HG03064 (cell line): ENCODE measurements around the gene TEX35.

Experiments
- ATAC-seq: cut with Tn5 transposase; IDR thresholded peaks from one replicate; pipeline ENCODE4 v1.9.1; 2021; ENCODE audit warnings: low read depth; ENCODE audit not compliant: unreplicated experiment

Gene TEX35

DNA sequence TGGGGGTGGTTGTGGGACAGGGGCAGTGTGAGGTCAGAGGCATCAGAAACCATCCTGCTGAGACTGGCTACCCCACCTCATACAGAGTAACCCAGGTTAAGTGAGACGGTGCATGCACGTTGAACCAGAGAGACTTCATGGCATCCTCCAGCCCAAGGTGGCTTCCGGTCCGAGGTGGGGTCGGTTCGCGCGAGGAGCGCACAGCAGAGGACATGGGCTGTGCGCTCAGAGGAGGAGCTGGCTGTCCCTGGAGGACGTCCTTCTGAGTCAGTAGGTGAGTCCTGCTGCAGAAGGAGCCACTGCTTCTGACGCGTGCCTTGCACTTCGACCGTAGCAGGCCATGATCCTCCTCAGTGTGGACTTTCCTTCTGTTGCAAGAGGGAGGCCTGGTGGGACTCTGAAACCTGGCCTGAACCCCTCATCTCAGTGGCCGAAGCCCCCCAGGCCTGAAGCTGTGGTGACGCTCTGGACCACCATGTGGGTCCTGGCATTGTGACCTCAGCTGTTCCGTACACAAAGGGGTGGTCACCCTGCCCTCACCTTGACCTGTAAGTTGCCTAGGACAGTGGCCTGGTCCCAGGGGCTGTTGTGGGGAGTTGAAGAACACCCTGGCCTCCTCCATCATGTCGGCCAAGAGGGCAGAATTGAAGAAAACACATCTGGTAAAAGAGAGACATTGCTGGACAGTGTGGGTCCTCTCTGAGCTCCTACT is at the start of gene TEX35:
Gene TEX35, plus strand, starts transcription at position 544 of the 712 bp plus-strand sequence. Its CDS starts 80 bp downstream, at position 624.
- no peak for ATAC-seq

DNA sequence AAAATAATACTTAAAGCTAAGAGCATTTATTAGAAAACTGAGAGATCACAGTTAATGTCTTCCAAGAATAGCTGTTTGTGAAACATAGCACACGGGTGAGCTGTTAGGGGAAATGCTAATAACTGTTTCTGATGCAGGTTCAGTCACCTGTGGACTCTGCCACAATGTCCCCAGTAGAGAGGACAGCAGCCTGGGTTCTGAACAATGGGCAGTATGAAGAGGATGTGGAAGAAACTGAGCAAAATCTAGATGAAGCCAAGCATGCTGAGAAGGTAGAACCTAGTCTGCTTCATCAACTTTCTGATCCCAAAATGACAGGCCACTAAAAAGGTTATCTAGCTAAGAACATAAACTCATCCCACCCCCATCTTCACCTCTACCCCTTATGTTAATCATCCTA is 48.8 kb upstream of the TEX35 start:
- ATAC-seq, result no peak

DNA sequence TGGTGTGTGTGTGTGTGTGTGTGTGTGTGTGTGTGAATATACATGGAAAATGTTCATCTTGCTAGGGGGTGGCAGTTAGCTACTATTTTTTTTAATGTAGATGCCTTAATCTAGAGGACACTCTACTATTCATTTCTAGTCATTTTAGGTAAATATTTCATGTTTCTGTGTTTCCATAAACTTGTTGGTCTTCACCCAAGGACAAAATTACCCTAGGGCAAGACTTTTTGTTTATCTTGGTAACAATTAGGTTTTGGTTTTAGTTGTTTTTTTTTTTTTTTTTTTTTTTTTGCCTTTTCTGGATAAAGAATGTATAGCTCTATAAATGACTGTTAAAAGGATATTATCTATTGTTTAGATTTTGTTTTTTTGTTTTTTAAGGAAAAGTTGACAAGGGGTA is 48.3 kb upstream of the TEX35 start:
- ATAC-seq, result no peak

DNA sequence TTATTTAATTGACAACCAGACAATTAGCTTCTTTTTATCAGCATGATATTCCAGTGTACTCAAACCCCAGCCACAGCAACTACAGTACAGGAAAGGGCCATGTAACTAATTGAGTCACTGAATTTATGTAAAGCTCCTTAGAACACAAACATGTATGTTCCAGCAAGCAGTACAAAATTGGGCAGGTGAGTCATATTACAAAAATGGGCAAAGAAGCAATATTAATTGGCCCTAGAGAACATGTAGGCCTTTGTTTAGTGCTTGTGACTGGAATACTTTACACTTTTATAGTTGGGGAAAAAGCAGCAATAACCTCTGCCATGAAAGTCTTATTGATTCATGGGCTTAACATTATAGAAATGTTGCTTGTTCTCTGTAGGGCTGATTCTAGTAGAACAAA is 47.9 kb upstream of the TEX35 start:
- no peak for ATAC-seq

DNA sequence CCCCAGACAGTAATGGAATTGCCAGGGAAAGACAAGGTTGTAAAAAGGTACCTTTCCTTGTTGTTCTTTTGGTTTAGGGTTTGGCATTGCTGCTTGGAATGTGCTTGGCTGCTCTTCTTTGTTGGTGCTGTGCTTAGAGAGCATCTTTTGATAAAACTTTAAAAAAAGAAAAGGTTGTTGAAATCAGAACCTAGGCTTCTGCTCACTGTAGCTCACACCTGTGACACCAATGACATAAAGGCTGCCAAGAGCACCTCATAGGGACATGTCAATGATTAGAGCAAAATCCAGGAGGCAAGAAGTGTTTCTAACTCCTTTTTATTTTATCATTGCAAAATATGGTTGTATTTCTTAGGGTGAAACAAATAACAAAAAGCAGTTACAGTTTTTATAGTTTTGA is 45.1 kb upstream of the TEX35 start:
- ATAC-seq, result no peak

DNA sequence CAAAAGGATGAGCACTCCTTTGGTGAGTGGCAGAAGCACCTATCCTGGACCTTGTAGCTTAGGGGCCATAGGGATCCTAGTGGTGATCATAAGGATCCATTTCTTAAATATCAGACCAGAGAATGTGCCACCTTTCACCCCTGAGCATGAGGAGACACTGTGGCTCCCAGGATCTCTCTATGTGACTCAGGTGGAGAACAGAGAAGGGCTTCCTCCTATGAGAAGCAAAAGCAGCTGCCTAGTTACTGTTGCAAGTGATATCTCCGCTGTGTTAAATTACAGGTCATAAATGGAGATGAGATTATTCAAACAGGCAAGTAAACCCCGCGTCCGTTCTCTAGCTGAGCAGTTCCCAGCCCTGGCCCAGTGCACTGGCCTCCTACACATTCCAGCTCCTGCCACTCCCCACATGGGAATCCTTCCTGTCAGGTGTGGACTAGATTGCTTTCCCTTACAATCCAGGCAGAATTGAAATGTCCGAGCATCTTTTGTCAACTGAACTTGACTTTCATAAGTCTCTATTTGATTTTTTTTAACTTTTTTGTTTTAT is 42.4 kb upstream of the TEX35 start:
- no peak for ATAC-seq

DNA sequence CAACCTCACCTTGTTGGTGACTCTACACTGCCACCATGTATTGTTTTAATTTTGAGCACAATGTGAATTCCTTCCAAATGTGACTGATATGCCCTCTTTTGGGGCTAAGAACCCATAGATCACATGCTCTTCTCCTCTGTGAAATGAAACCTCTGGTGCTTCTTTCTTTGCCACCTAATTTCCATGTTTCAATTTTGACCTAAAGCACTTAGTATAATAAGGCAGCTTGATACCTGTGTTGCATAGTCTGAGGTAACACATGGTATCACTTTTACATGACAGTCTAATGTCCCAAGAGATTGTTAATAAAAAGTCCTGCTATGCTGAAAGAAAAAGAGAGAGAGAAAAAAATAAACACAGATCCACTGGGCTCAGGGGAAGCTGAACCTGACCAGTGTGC is 40.4 kb upstream of the TEX35 start:
- ATAC-seq, result no peak

DNA sequence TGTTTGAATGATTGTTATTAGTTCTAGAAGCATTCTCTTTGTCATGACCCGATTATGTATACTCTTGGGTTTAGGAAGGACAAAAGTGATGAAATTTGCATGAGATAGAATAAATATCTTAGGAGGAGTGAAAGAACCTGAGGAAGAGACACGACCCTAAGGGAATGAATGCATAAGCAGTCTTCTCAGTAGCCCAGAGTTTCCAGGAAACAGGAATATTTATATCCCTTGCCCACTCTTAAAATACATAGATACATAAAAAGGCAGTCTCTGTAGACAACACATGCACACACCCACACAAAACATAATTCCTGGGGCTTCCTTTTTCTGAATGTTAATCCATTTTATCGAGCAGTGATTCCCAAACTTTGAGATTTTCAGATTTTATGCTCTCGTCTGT is 35.5 kb upstream of the TEX35 start:
- ATAC-seq, result no peak

DNA sequence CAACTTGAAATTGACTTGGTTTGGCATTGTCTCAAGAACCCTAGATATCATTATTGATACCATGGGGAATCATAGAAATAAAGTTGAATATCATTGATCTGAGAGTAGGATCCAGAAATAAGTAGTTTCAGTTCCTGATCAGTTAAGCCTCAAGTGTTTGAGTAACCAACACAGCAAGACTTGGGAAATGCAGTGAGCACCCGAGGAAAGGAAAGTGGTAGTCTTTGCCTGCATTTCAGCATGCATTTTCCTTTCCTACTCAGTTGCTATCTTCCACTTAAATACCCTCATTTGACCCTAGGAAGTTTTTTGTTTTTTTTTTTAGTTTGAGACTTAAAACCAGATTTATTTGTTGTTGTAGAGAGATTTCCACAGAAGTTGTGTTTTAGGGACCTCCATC is 35.1 kb upstream of the TEX35 start:
- no peak for ATAC-seq

DNA sequence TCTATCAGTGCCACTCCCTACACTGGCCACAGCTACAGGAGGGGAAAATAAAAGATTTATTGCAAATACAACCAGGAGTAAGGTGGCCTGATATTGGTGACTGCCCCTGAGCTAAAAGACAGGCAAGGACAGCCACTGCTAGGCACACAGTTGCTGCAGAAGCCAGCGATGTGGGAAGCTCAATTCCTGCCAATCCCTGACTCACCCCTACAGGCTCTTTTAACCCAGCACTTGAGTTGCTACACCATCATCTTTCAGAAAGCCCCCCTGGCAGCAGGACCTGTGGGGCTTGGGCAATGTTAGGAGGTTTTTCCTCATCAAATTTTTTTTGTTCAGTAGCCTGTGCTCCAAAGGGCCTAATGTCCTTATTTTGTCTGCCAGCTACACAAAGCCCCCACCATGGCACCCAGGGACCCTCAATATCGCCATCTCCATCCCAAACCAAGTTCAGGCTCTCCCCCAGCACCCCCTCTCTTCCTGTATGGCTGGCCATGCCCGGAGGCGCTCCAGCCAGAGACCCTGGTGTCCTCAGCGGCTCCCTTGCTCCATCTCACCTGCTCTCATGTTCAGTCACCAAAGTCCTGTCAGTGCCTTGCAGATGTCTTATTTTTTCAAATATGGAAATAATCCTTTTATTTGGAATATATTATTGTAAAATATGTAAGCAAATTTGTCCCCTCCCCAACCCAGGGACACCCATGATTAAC is 29.5 kb upstream of the TEX35 start:
- no peak for ATAC-seq

DNA sequence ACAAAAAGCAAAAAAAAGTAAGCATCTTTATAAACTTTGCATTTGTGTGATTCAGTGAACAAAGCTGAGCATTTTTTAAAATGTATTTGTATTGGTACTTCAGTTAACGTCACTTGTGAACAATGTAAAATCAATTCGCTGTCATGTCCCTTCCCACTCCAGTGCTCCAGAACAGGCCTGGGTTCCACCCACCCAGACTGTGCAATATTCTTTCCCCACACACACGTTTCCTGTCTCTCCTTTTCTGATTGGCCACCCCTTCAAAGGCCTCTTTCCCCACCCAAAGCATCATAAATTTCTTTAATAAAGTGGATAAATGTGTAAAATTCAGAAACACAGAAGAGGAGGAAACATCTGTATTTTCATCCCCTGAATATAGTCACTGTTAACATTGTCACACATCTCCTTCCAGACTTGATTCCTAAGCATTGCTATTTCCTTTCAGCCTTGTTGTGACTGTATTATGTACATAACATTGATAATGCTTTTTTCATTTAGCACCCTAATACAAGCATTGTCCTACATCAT is 28.1 kb upstream of the TEX35 start:
- ATAC-seq, result no peak

DNA sequence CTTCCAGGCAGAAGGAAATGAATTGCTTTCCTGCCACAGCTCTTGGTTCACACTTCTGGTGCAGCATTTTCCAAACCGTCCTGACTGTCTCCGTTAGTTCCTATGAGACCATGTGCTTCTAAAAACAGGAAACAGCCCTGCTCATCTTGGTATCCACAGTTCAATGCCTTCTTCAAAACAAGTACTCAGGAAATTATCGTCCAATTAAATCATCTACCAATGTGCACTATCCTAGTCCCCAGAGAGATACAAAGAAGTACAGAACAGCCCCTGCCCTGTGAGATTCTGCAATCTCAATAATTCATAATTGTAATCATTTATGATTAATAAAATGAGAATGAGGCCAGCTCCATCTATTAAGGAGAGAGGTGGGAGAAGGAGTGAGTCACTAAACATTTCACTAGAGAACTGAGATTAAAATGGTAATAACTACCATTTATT is 27.3 kb upstream of the TEX35 start:
- ATAC-seq, result no peak

DNA sequence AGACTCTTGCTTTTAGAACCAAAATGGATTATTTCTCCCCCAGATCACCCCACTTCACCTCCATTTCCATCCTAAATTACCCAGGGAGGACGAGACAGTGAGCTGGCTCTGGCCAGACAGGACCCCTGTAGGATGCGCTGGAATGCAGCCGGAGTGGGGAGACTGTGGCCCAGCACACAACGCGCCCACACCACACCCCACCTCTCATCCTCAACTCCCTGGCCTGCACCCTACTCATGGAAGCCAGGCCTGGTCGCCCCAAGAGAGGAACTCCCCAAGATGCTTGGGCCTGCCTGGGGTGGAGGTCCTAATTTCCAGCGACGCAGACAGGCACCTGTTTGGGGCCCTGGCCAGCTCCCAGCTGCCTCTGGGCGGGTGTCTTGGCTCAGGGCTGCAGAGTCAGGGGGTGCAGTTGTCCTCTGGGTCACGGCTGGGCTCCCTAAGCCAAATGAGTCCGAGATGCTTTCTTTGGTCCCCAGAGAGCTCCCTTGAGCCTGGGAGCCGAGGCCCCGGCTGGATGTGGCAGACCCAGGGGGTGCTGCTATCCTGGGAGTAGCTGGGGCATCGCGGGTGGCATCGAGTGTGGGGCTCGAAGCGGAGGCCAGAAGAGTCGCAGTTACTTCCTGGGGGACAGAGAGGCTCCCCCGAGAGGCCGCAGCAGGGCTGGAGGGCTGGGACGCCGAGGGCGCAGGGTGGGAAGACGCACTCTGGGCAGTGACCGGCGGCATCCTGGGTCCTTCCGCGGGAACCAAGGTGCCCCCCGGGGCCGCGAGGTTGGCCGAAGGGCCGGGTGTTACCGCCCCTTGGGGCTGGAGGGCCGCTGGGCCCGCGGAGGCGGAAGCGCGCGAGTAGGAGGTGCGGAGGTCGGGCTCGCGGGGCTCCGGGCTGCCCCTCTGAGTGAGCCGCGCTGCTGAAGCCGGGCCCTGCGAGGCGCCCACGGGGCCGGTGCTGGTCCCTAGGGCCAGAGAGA is 26.5 kb upstream of the TEX35 start:
- ATAC-seq, result no peak

DNA sequence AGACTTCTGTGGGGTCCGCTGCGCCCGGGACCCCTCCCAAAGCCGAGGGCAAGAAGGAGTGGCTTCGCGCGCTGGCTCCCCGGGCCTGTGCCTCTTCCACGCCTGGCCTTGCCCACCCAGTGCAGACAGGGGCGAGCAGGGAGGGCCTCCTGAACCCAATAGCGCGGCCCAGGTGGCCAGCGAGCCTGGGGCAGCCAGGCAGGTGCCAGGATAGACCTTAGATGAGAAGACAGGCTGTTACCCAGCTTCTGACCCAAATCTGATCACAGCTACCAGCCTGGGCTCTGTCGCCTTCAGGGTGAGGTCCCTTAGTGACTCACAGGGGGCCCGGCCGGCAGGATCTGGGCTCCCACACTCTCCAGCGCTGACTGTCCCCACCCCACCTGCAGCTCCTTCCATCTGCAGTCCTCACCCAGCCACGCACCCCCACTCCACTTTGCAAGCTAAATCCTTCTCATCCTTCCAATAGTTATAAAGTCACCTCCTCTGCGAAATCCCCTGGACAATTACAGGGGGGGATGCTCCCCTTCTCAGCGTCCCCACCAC is 25.8 kb upstream of the TEX35 start:
- no peak for ATAC-seq

DNA sequence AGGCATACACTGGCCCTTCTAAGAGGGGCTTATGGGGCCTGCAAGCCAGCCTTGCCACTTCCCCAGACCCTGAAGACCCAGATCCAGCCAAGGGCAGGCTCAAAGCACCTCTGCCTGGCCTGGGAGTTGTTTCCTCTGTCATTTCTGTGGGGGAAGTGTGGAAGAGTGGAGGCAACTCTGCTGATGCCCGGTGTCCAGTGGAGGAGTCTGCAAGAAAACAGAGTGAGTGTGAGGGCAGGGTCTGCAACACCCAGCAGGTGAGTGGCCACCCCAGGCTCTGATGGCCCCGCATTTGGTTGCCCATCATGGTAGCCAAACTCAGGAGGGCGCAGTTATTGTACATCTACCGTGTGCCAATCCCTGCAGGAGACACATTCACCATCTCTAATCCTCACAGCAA is 24.5 kb upstream of the TEX35 start:
- no peak for ATAC-seq

DNA sequence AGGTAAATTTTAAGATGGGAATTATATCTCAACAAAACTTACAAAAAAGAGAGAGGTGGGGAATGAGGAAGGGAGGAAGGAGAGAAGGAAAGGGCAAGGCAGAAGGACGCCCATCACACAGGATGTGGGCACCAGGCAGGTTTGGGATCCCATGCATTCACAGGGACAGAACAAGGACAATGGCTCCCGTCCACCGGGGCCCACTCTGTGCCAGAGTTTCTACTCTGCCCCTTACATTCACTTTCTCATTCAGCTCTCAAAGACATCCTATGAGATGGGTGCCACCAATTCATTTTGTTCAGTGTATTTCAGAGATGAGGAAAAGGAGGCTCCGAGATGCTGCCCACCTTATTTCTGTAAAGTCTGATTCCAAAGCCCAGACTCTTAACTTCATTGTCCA is 23.5 kb upstream of the TEX35 start:
- no peak for ATAC-seq

DNA sequence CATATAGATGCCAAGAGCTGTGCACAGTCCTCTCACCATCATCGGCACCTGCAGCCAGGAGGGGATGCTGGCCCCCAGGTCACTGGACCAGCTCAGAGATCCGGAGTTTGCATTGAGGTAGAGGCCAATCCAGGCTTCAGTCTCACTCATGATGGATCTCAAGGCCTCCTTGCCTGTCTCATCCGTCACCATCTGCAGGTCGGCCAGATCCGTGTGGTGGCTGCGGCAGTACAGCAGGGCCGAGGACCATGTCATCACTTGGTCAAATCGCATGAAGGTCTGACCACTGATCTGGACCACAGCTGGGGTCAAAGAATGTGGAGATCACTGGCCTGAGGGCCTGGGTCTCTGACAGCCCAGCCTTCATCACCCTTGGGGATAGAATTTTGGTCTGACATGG is 22.8 kb upstream of the TEX35 start:
- ATAC-seq, result no peak

DNA sequence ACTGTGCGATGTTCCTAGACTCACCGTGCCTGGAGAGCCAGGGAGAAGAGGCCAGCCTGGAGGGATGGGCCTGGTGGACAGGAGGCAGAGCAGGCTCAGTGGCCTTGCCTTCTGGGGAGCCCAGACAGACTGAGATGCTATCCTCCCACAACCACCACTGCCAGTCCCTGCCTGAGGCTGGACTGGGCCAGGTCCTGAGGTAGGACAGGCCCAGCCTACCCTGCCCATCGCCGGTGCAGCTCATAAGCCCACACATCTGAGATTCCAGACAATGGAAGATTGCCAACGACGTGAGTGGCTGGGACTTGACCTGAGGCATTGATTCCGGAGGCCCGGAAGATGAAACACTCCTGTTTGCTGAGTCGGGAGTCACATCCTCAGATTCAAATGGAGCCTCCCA is 21.9 kb upstream of the TEX35 start:
- ATAC-seq, result no peak

DNA sequence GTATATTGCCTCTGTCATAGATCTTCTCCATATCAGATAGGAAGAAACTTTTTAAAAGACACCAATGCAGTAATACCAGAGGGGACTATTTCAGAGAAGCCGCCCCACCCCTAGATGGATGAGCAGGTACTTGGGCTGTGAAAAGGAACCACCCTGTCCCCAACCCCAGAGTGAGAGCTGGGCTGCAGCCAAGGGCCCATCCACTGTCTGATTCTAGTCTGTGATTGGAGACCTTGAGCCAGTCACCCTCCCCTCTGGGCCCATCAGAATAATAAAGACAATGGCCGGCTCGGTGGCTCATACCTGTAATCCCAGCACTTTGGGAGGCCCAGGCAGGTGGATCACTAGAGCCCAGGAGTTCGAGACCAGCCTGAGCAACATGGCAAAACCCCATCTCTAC is 21.2 kb upstream of the TEX35 start:
- ATAC-seq, result no peak

DNA sequence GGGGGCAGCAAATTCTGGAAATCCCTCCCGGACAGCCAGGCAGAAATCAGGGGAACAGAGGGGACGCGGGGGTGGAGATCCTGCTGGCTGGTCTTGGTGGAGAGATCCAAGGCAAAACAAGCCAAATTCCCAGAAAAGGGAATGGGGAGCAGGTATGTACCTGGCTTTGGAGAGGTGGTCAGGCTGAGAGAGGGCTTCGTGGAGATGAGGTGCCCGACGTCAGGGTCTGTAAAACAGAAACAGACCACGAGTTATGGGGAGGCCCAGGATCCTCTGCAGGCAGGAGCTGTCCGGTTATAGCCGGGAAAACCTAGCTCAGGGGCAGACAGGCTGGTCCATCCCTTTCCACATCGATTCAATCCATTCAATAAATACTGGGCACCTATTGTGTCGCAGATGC is 20.6 kb upstream of the TEX35 start:
- ATAC-seq, result no peak
